TTC549 (cell line): Measurements from ENCODE around the gene ZNF600.
"Not testable (repeated sequence)": the region's sequence is repeated elsewhere in the genome, so short reads cannot be mapped to it uniquely, and the experiment has no call there.

Experiments used
- FAIRE-seq: peaks from 2 replicates; lab custom pipeline; 2012; peaks lifted over from hg19 to GRCh38; lab: Jason Lieb, UNC

Gene ZNF600

GRCh38 chr19:52786464-52787354 is at the start of gene ZNF600:
Gene ZNF600 (minus strand): TSS chr19:52786791. CDS start chr19:52778888, 7,903 bp downstream.
- not testable (repeated sequence) for FAIRE-seq

GRCh38 chr19:52834289-52834688 is 47.7 kb upstream of the ZNF600 start:
- FAIRE-seq = not testable (repeated sequence)

- not testable (repeated sequence) for FAIRE-seq
These were observed 47.0 kb upstream of the ZNF600 start for GRCh38 chr19:52833541-52833940.

- FAIRE-seq = not testable (repeated sequence)
These were observed 43.3 kb upstream of the ZNF600 start for GRCh38 chr19:52829866-52830265.

GRCh38 chr19:52825765-52826164 is 39.2 kb upstream of the ZNF600 start:
- no peak for FAIRE-seq

GRCh38 chr19:52823676-52824075 is 37.1 kb upstream of the ZNF600 start:
- no peak for FAIRE-seq

- FAIRE-seq = peak; percentile 66
These were observed 34.8 kb upstream of the ZNF600 start, which contains the start of gene ZNF28 for GRCh38 chr19:52821204-52821960. Gene ZNF28 (minus strand): TSS chr19:52821633. CDS start chr19:52817958, 3,675 bp downstream.

GRCh38 chr19:52820472-52821203 is 34.0 kb upstream of the ZNF600 start:
- not testable (repeated sequence) for FAIRE-seq

GRCh38 chr19:52809801-52810200 is 23.2 kb upstream of the ZNF600 start:
- FAIRE-seq = no peak

- not testable (repeated sequence) for FAIRE-seq
These were observed 13.5 kb upstream of the ZNF600 start for GRCh38 chr19:52799950-52800640.

- FAIRE-seq = no peak
These were observed 2.8 kb upstream of the ZNF600 start for GRCh38 chr19:52789440-52789839.

- no peak for FAIRE-seq
These were observed 520 bp downstream of the ZNF600 start for GRCh38 chr19:52786078-52786463.

GRCh38 chr19:52785506-52785905 is 1.1 kb downstream of the ZNF600 start:
- no peak for FAIRE-seq

GRCh38 chr19:52782864-52783263 is 3.7 kb downstream of the ZNF600 start:
- not testable (repeated sequence) for FAIRE-seq

- FAIRE-seq = no peak
These were observed 7.8 kb downstream of the ZNF600 start for GRCh38 chr19:52778811-52779210.

GRCh38 chr19:52756447-52756846 is 30.1 kb downstream of the ZNF600 start:
- FAIRE-seq = not testable (repeated sequence)

GRCh38 chr19:52749780-52750179 is 36.8 kb downstream of the ZNF600 start:
- no peak for FAIRE-seq

- FAIRE-seq = no peak
These were observed 38.1 kb downstream of the ZNF600 start for GRCh38 chr19:52748336-52748950.

GRCh38 chr19:52745919-52746318 is 40.7 kb downstream of the ZNF600 start:
- FAIRE-seq = not testable (repeated sequence)

- FAIRE-seq = no peak
These were observed 43.5 kb downstream of the ZNF600 start for GRCh38 chr19:52743091-52743490.

- FAIRE-seq = no peak
These were observed 44.1 kb downstream of the ZNF600 start for GRCh38 chr19:52742516-52742915.
